ENCODE data around the gene CAMK4. TPM values are rescaled to one million over a fixed set of nuclear protein-coding genes. Genes with fewer than 3 reads are reported as not detected.

The CAMK4 gene
- total RNA-seq, 1 experiment from 2014 or later: 10.6 TPM

GRCh38 chr5:111532886-111533582 lies 308.9 kb downstream of the CAMK4 start (continued):
- TF ChIP-seq ZNF121 (CRISPR knock-in tag; IDR thresholded peaks at IDR 0.05) (no peak), NFYB (CRISPR knock-in tag; conservative IDR thresholded peaks at IDR 0.05; ENCODE audit: low read depth) (no peak), ATF2 (CRISPR knock-in tag; IDR thresholded peaks at IDR 0.05; ENCODE audit: borderline replicate concordance, low read depth) (no peak)

GRCh38 chr5:111535879-111536549 lies 311.8 kb downstream of the CAMK4 start:
- H3K4me3 Mint-ChIP-seq: no peak overlapping the region
- ATAC-seq (no peak), DNase-seq (ENCODE audit: low spot score) (no peak)
- ChIA-PET POLR2A (no interaction called here), CTCF (no interaction called here)
- H3K9me3 Mint-ChIP-seq: peaks cover 12% of the 10 kb centered on the region
- no peaks in the 10 kb centered on the region for H3K27me3 Mint-ChIP-seq (ENCODE audit: low read depth)
- H3K36me3 Mint-ChIP-seq: no peaks in the 10 kb centered on the region
- TF ChIP-seq MAX (CRISPR knock-in tag; IDR thresholded peaks at IDR 0.05) (no peak), CTCF (IDR thresholded peaks at IDR 0.05) (no peak), MXD4 (CRISPR knock-in tag; IDR thresholded peaks at IDR 0.05; ENCODE audit: borderline replicate concordance) (no peak), MYBL2 (CRISPR knock-in tag; IDR thresholded peaks at IDR 0.05) (no peak), PREB (CRISPR knock-in tag; IDR thresholded peaks at IDR 0.05; ENCODE audit: borderline replicate concordance) (no peak), HMGA2 (CRISPR knock-in tag; IDR thresholded peaks at IDR 0.05) (no peak), GRHL2 (CRISPR knock-in tag; IDR thresholded peaks at IDR 0.05; ENCODE audit: insufficient replicate concordance, severe bottlenecking) (no peak), PRRX2 (CRISPR knock-in tag; IDR thresholded peaks at IDR 0.05) (no peak), E2F5 (CRISPR knock-in tag; IDR thresholded peaks at IDR 0.05) (no peak)
- H3K4me1 Mint-ChIP-seq: no peaks in the 10 kb centered on the region
- no peak overlapping the region for H3K27ac Mint-ChIP-seq

GRCh38 chr5:111537141-111538024 lies 313.2 kb downstream of the CAMK4 start:
- Mint-ChIP-seq H3K4me3 (no peak overlapping the region), H3K27ac (no peak overlapping the region), H3K36me3 (no peaks in the 10 kb centered on the region), H3K9me3 (peaks cover 12% of the 10 kb centered on the region), H3K4me1 (no peaks in the 10 kb centered on the region), H3K27me3 (ENCODE audit: low read depth) (no peaks in the 10 kb centered on the region)
- TF ChIP-seq ZNF263 (CRISPR knock-in tag; IDR thresholded peaks at IDR 0.05; ENCODE audit: low read depth) (no peak), JUN (CRISPR knock-in tag; IDR thresholded peaks at IDR 0.05) (no peak)
- DNase-seq (ENCODE audit: low spot score) (no peak), ATAC-seq (no peak)
- ChIA-PET CTCF (interaction anchor here (0.9 kb wide), 1 partner anchor 13 kb away, joined by 3 read pairs; no protein-coding TSS in a partner anchor), POLR2A (no interaction called here)

Other genes with a start within 250 kb of the CAMK4 start
- gene TSLP, start 152.7 kb upstream of the CAMK4 start, total RNA-seq (2021): 0.73 to 1.1 TPM (median 0.87 TPM) in 3 replicates
- gene WDR36, start 132.0 kb upstream of the CAMK4 start, total RNA-seq (2021): 34.1 to 37.5 TPM (median 34.4 TPM) in 3 replicates